ENCODE measurements around the gene CHCHD3. TPM values are rescaled to one million over a fixed set of nuclear protein-coding genes. Genes with fewer than 3 reads are reported as not detected.
A peak's percentile ranks its signal among the peaks of the same experiment; 100 is the strongest.

The CHCHD3 gene
- polyA plus RNA-seq, 1 donor (not counting 4 experiments of a cell fraction or from before 2014, with no cell fraction given), result 59.2 TPM

- Histone ChIP-seq H3K4me2 (ENCODE audit: control insufficient read depth, extremely low read depth, insufficient read depth, low read depth, low read length) (no peak overlapping the region), H3K9ac (ENCODE audit: control insufficient read depth, extremely low read depth, insufficient read depth, low read length) (no peak overlapping the region), H3K27me3 (ENCODE audit: control insufficient read depth, extremely low read depth, insufficient read depth, low read length) (no peaks in the 10 kb centered on the region), H3K36me3 (ENCODE audit: control insufficient read depth in 2 of 2, extremely low read depth in 1 of 2, insufficient read depth in 2 of 2, low read length in 2 of 2) (peaks cover 4 to 10% of the 10 kb centered on the region in 2 experiments), H3K9me3 (ENCODE audit: control insufficient read depth, low read depth, low read length) (no peaks in the 10 kb centered on the region), H3K9me1 (ENCODE audit: control insufficient read depth, extremely low read depth, insufficient read depth, low read length) (no peaks in the 10 kb centered on the region), H4K20me1 (ENCODE audit: control insufficient read depth, extremely low read depth, insufficient read depth, low read length) (peaks cover 3% of the 10 kb centered on the region), H3K27ac (ENCODE audit: control insufficient read depth, insufficient read depth, low read length) (no peak overlapping the region), H2AFZ (ENCODE audit: control insufficient read depth, low read length) (no peak overlapping the region), H3K79me2 (ENCODE audit: control insufficient read depth, insufficient read depth, low read length) (peaks cover 58% of the 10 kb centered on the region), H3K4me3 (ENCODE audit: control insufficient read depth in 2 of 3, extremely low read depth in 1 of 3, insufficient read depth in 2 of 3, low read depth in 1 of 3, low read length in 3 of 3) (no peak overlapping the region), H3K4me1 (ENCODE audit: control insufficient read depth, extremely low read depth, insufficient read depth, low read length) (no peaks in the 10 kb centered on the region)
- dilution Hi-C loops (cut with MboI; ENCODE audit: extremely low pct_ligation_motif_present, low sequenced_read_pairs), result no loop called here
- DNase-seq (ENCODE audit: low read depth, low spot score), result no peak
- no peak for TF ChIP-seq EZH2 (IDR thresholded peaks at IDR 0.05; ENCODE audit: low read length)
- peak; percentile 36 for FAIRE-seq
Observed at GRCh38 chr7:133070562-133070961, 11.3 kb downstream of the CHCHD3 start.

- Histone ChIP-seq H3K9me1 (ENCODE audit: control insufficient read depth, extremely low read depth, insufficient read depth, low read length) (no peaks in the 10 kb centered on the region), H3K4me1 (ENCODE audit: control insufficient read depth, extremely low read depth, insufficient read depth, low read length) (no peaks in the 10 kb centered on the region), H3K4me3 (ENCODE audit: control insufficient read depth in 2 of 3, extremely low read depth in 1 of 3, insufficient read depth in 2 of 3, low read depth in 1 of 3, low read length in 3 of 3) (no peak overlapping the region), H3K9ac (ENCODE audit: control insufficient read depth, extremely low read depth, insufficient read depth, low read length) (no peak overlapping the region), H3K79me2 (ENCODE audit: control insufficient read depth, insufficient read depth, low read length) (peaks cover 46% of the 10 kb centered on the region), H3K27me3 (ENCODE audit: control insufficient read depth, extremely low read depth, insufficient read depth, low read length) (no peaks in the 10 kb centered on the region), H4K20me1 (ENCODE audit: control insufficient read depth, extremely low read depth, insufficient read depth, low read length) (peaks cover 4% of the 10 kb centered on the region), H2AFZ (ENCODE audit: control insufficient read depth, low read length) (no peak overlapping the region), H3K27ac (ENCODE audit: control insufficient read depth, insufficient read depth, low read length) (no peak overlapping the region), H3K4me2 (ENCODE audit: control insufficient read depth, extremely low read depth, insufficient read depth, low read depth, low read length) (no peak overlapping the region), H3K9me3 (ENCODE audit: control insufficient read depth, low read depth, low read length) (no peaks in the 10 kb centered on the region), H3K36me3 (ENCODE audit: control insufficient read depth in 2 of 2, extremely low read depth in 1 of 2, insufficient read depth in 2 of 2, low read length in 2 of 2) (peaks cover 4 to 6% of the 10 kb centered on the region in 2 experiments)
- DNase-seq (ENCODE audit: low read depth, low spot score) (no peak), FAIRE-seq (no peak)
- no peak for TF ChIP-seq EZH2 (IDR thresholded peaks at IDR 0.05; ENCODE audit: low read length)
- no peak for TF ChIP-seq CTCF (optimal IDR thresholded peaks at IDR 0.05 in 1 of 3, IDR thresholded peaks at IDR 0.05 in 1 of 3, conservative IDR thresholded peaks at IDR 0.05 in 1 of 3; ENCODE audit: extremely low read depth in 1 of 3, insufficient read depth in 2 of 3, low read length in 3 of 3)
- dilution Hi-C loops (cut with MboI; ENCODE audit: extremely low pct_ligation_motif_present, low sequenced_read_pairs), result no loop called here
Observed at GRCh38 chr7:133065301-133065700, 16.6 kb downstream of the CHCHD3 start.
